HG03196 (cell line): ENCODE data around the gene MPRIP.
A peak's percentile ranks its signal among the peaks of the same experiment; 100 is the strongest.

Experiments
- ATAC-seq: cut with Tn5 transposase; IDR thresholded peaks from one replicate; pipeline ENCODE4 v1.9.1; 2021; ENCODE audit not compliant: unreplicated experiment

MPRIP gene

GRCh38 chr17:17229416-17230384 lies 187.4 kb downstream of the MPRIP start:
- ATAC-seq: no peak

DNA sequence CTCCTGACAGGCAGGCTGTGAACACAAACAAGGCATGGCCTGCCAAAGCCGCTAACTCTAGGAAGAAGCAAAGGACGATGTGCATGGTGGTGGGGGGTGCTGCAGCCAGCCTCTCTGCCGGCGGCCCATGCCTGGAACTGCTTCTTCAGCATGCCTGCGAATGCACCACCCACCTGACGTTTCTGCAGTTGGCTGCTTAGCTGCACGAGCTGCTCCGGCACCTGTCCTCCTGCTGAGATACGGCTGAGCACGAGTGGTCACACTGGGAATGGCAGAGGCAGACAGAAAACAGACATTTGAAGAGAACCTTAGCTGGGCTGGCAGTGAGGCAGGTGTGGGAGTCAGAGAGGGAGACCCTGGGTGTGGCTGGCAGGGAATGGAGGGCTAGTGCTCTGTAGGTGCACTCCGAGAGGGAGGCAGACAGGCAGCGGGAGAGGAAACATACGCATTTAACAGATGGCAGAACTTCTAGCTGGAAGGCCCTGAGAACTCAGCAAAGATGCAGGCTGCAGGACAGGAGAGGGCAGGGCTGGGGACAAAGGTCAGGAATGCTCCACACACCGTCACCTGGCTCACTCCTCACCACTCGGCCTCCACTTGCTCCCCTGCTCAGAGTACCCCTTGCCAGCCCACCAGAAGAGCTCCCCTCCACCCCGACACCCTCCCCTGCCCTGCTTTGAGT lies 189.5 kb downstream of the MPRIP start:
- ATAC-seq: no peak

DNA sequence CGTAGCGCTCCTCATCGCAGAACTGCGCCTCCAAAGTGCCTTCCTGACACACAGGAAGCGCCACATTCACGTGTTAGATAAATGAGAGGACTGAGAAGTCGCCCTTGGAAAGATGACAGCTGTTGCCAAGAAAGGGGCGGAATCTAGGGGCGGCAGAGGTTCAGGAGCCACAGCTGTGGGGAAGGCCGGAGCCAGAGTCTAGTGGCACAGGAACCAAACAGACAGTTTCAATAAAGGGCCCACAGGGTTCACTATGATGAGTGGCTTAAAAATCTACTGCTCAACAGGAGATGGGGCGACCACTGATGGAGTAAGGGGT lies 190.0 kb downstream of the MPRIP start:
- ATAC-seq: no peak

DNA sequence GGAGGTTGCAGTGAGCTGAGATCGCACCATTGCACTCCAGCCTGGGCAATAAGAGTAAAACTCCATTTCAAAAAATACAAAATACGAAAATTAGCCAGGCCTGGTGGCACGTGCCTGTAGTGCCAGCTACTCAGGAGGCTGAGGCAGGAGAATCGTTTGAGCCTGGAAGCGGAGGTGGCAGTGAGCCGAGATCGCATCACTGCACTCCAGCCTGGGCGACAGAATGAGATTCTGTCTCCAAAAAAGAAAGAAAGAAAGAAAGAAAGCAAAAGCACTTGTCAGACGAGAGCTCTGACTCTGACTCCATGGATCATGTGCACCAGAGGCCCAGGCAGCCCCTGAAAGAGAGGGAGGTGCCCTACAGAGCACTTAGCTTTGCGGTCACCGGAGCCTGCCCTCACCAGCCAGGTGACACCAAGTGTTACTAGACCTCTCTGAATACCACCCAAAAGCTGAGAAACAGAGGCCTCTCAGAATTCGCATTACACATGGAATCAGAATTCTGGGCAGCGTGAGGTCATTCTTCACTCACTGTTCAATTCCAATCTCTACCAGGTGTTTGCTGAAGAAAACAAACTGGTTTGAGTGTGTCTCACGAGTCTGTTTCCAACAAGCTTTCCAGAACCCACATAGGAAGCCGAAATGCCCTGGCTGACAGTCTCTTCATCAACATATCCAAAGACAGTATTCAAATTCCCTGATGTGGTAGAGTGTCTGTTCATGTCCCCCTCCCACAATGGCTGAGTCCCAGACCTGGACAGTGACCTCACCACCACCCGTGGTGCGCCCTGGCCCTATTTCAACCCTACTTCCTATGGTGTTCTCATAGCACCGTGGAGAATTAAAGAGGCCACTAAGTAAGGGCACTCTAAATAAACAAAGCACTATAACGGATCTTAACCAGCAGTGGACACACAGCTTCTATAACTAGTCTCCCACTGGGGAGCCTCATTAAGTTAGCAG lies 193.2 kb downstream of the MPRIP start:
- no peak for ATAC-seq

DNA sequence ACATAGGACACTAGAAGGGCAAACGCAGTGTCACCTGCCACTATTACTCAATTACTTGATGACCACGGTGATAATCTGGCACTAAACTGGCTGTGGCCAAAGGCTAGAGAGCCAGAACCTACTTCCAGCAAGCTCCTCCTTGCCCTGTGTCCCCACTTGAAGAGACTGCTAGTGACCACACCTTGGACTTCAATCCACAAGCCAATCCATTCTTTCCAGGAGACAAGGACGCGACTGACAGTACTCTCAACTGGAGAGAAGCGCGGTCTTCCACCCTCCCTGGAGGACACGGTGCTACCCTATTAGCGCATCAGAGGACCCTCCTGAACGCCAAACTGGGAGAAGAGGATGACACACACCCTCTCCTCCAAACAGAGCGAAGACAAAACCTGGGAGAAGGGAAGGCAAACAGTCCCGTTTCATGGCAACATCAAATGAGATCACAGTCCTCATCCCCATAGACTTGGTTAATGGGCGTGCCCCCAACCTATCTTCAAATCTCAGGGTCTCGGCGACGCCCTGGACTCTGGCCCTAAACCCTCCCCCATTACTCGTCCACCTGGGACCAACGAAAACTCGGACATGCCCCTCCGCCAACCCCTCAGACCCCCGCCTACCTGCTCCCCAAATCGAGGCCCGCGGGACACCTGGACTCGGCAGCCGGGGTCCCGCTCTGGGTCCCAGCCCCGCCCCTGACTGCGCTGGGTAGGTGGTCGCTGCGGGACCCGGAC lies 194.2 kb downstream of the MPRIP start:
- peak; percentile 14 for ATAC-seq

- peak; percentile 83 for ATAC-seq
These were observed 195.0 kb downstream of the MPRIP start, which contains the start of gene FLCN for GRCh38 chr17:17237026-17237799. Gene FLCN, minus strand, starts transcription at chr17:17237168. Its CDS starts 9,031 bp downstream, at chr17:17228137.

DNA sequence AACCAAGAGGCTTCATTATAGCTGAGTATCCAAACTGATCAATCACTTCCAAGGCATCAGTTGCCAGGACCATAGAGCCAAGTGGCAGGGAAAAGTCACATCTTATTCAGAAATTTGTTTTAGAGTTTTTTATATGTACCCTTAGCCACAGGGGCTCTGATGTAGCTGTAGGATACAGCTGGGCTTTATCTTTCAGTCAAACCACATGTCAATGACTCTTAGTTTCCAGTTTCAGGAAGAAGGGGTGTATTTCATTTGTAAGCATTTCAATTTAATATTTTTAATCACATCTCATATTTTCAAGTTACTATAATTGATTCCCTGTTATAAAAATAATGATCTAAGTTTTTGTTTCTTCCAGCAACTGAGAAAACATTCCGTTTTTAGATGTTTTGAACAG lies 197.6 kb downstream of the MPRIP start:
- no peak for ATAC-seq

GRCh38 chr17:17241656-17242055 lies 199.4 kb downstream of the MPRIP start:
- ATAC-seq: no peak

- no peak for ATAC-seq
These were observed 200.0 kb downstream of the MPRIP start for GRCh38 chr17:17242246-17242645.
